H9 (cell line): Measurements from ENCODE around the gene MTURN. TPM values are rescaled to one million over a fixed set of nuclear protein-coding genes. Genes with fewer than 3 reads are reported as not detected.

ENCODE experiments used
- DNase-seq: peaks from one replicate; pipeline ENCODE4 v3.0.0-alpha.2; 2017
- H2AFZ ChIP-seq: one replicate; pipeline ENCODE4 v1.6.1; 2013; ENCODE audit warnings: mild to moderate bottlenecking, low read length, control low read depth, moderate library complexity
- H2AK5ac ChIP-seq: 2 replicates; pipeline ENCODE4 v1.6.1; 2013; ENCODE audit warnings: low read length, control low read depth, mixed read lengths; ENCODE audit not compliant: insufficient read length
- H2BK120ac ChIP-seq: one replicate; pipeline ENCODE4 v1.6.1; 2013; ENCODE audit warnings: low read depth, mild to moderate bottlenecking, low read length, control low read depth, inconsistent platforms; ENCODE audit not compliant: poor library complexity, severe bottlenecking
- H2BK12ac ChIP-seq: 2 replicates; pipeline ENCODE4 v1.6.1; 2013; ENCODE audit warnings: low read length, control low read depth, mixed read lengths, low read depth; ENCODE audit not compliant: insufficient read length
- H2BK15ac ChIP-seq: 2 replicates; pipeline ENCODE4 v1.6.1; 2013; ENCODE audit warnings: low read depth, low read length, control low read depth
- H2BK20ac ChIP-seq: one replicate; pipeline ENCODE4 v1.6.1; 2013; ENCODE audit warnings: low read depth, mild to moderate bottlenecking, low read length, control low read depth, inconsistent platforms; ENCODE audit not compliant: poor library complexity, severe bottlenecking
- H2BK5ac ChIP-seq: 2 replicates; pipeline ENCODE4 v1.6.1; 2013; ENCODE audit warnings: low read length, control low read depth, mixed read lengths; ENCODE audit not compliant: insufficient read length
- H3K14ac ChIP-seq: 2 replicates; pipeline ENCODE4 v1.6.1; 2013; ENCODE audit warnings: low read length, control low read depth; ENCODE audit not compliant: insufficient read depth
- H3K18ac ChIP-seq: 2 replicates; pipeline ENCODE4 v1.6.1; 2013; ENCODE audit warnings: low read depth, mild to moderate bottlenecking, mixed read lengths, low read length, control low read depth; ENCODE audit not compliant: insufficient read length
- H3K23ac ChIP-seq: 2 replicates; pipeline ENCODE4 v1.6.1; 2013; ENCODE audit warnings: low read length, control low read depth, mixed read lengths, low read depth; ENCODE audit not compliant: insufficient read length
- H3K23me2 ChIP-seq: 2 replicates; pipeline ENCODE4 v1.6.1; 2013; ENCODE audit warnings: low read depth, mild to moderate bottlenecking, mixed read lengths, low read length, control low read depth; ENCODE audit not compliant: insufficient read length, poor library complexity, severe bottlenecking
- H3K27ac ChIP-seq: 2 replicates; pipeline ENCODE4 v1.5.1; 2013; ENCODE audit warnings: low read length, control low read depth, mixed read lengths, low read depth; ENCODE audit not compliant: insufficient read length
- H3K27me3 ChIP-seq: 2 replicates; pipeline ENCODE4 v1.6.1; 2013; ENCODE audit warnings: low read length, control low read depth, inconsistent platforms; ENCODE audit not compliant: insufficient read depth
- H3K4ac ChIP-seq: 2 replicates; pipeline ENCODE4 v1.6.1; 2013; ENCODE audit warnings: low read depth, mild to moderate bottlenecking, control low read depth, inconsistent platforms, low read length, moderate library complexity
- H3K4me1 ChIP-seq: 2 replicates; pipeline ENCODE4 v1.6.1; 2013; ENCODE audit warnings: low read length, control low read depth, inconsistent platforms; ENCODE audit not compliant: insufficient read depth
- H3K4me2 ChIP-seq: 2 replicates; pipeline ENCODE4 v1.6.1; 2013; ENCODE audit warnings: low read length, control low read depth, mixed read lengths; ENCODE audit not compliant: insufficient read length, insufficient read depth
- H3K56ac ChIP-seq: 2 replicates; pipeline ENCODE4 v1.6.1; 2013; ENCODE audit warnings: low read depth, mild to moderate bottlenecking, mixed read lengths, low read length, control low read depth; ENCODE audit not compliant: insufficient read length
- H3K79me1 ChIP-seq: 2 replicates; pipeline ENCODE4 v1.6.1; 2013; ENCODE audit warnings: low read depth, mild to moderate bottlenecking, moderate library complexity, low read length, control low read depth, inconsistent platforms; ENCODE audit not compliant: insufficient read depth, poor library complexity, severe bottlenecking
- H3K79me2 ChIP-seq: 2 replicates; pipeline ENCODE4 v1.6.1; 2013; ENCODE audit warnings: low read length, control low read depth, inconsistent platforms; ENCODE audit not compliant: insufficient read depth
- H3K9ac ChIP-seq: 2 replicates; pipeline ENCODE4 v1.6.1; 2013; ENCODE audit warnings: low read length, control low read depth, mixed read lengths; ENCODE audit not compliant: insufficient read length; ENCODE audit errors: extremely low read depth
- H3K9me3 ChIP-seq: one replicate; pipeline ENCODE4 v1.6.1; 2013; ENCODE audit warnings: low read depth, low read length, inconsistent platforms; ENCODE audit not compliant: control insufficient read depth
- H3T11ph ChIP-seq: one replicate; pipeline ENCODE4 v1.6.1; 2013; ENCODE audit warnings: mild to moderate bottlenecking, low read length, control low read depth, inconsistent platforms
- H4K20me1 ChIP-seq: one replicate; pipeline ENCODE4 v1.6.1; 2013; ENCODE audit not compliant: control insufficient read depth, insufficient read length, insufficient read depth
- H4K5ac ChIP-seq: 2 replicates; pipeline ENCODE4 v1.6.1; 2013; ENCODE audit warnings: low read depth, mild to moderate bottlenecking, mixed read lengths, low read length, control low read depth; ENCODE audit not compliant: insufficient read length
- H4K8ac ChIP-seq: replicated peaks from 2 replicates; pipeline ENCODE4 v1.6.1; 2013; ENCODE audit warnings: low read length, control low read depth, mixed read lengths, low read depth; ENCODE audit not compliant: insufficient read length
- H4K91ac ChIP-seq: 2 replicates; pipeline ENCODE4 v1.6.1; 2013; ENCODE audit warnings: low read depth, mild to moderate bottlenecking, moderate library complexity, mixed read lengths, low read length, control low read depth; ENCODE audit not compliant: insufficient read length
- H3K27ac Mint-ChIP-seq, 3 experiments: 2 replicates in 2 of 3; 3 replicates in 1 of 3; pipeline ENCODE4 v1.8.0; 2020 to 2021; ENCODE audit warnings: mixed read lengths in 3 of 3, mild to moderate bottlenecking in 1 of 3, moderate library complexity in 1 of 3
- H3K27me3 Mint-ChIP-seq: 2 replicates; pipeline ENCODE4 v1.8.0; 2021; ENCODE audit warnings: low read depth, mild to moderate bottlenecking, moderate library complexity, mixed read lengths
- H3K36me3 Mint-ChIP-seq, 3 experiments: 2 replicates in 2 of 3; 3 replicates in 1 of 3; pipeline ENCODE4 v1.8.0; 2020 to 2021; ENCODE audit warnings: low read depth in 3 of 3, mixed read lengths in 3 of 3; ENCODE audit not compliant: insufficient read depth in 1 of 3
- H3K4me1 Mint-ChIP-seq, 2 experiments: 2 replicates each; pipeline ENCODE4 v1.8.0; 2020; ENCODE audit warnings: mixed read lengths in 2 of 2
- H3K4me3 Mint-ChIP-seq, 2 experiments: 2 replicates in 1 of 2; 3 replicates in 1 of 2; pipeline ENCODE4 v1.8.0; 2020 to 2021; ENCODE audit warnings: mild to moderate bottlenecking in 2 of 2, mixed read lengths in 2 of 2, moderate library complexity in 1 of 2
- H3K9me3 Mint-ChIP-seq, 2 experiments: 2 replicates in 1 of 2; 3 replicates in 1 of 2; pipeline ENCODE4 v1.8.0; 2020; ENCODE audit warnings: mild to moderate bottlenecking in 2 of 2, mixed read lengths in 2 of 2, moderate library complexity in 1 of 2
- WGBS: extraction: QIAGEN DNeasy Blood & Tissue Kit; methylation state at CpG from one replicate; pipeline ENCODE4 v1.1.7; 2013; ENCODE audit warnings: missing lambda C conversion rate, low lambda C conversion rate, mixed read lengths; ENCODE audit not compliant: insufficient read length; ENCODE audit errors: extremely low coverage; 5-methylcytosine and 5-hydroxymethylcytosine counted together
- total RNA-seq: library from RNA; stranded (reverse); gene quantifications from 2 replicates; pipeline ENCODE4 v1.2.1, GENCODE V29; 2021
- TF ChIP-seq, protein P1 (sequence below): fragments of 200-600 bp; sonication (generic); conservative IDR thresholded peaks from 3 replicates; pipeline ENCODE4 v1.8.0; 2021; ENCODE audit warnings: antibody characterized with exemption, mild to moderate bottlenecking

The MTURN gene
- total RNA-seq, 1 experiment from 2014 or later: 3.4 TPM

DNA sequence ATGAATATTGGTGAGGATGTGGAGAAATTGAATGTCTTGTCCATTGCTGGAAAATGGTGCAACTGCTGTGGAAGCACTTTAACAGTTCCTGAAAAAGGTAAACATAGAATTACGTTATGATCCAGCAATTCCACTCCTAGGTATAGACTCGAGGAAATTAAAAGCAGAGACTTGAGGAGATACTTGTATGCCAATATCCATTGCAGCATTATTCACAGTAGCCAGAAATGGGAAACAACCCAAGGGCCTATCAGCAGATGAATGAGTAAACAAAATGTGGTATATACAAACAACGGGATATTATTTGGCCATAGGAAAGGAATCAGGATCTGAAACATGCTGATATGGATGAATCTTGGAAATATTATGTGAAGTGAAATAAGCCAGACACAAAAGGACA, 32.5 kb upstream of the MTURN start:
- H2BK15ac ChIP-seq: no peak overlapping the region
- no peak overlapping the region for H2BK5ac ChIP-seq
- no peak overlapping the region for H3K23ac ChIP-seq
- no peak overlapping the region for H3K27ac ChIP-seq
- no peaks in the 10 kb centered on the region for H4K20me1 ChIP-seq
- H3K9me3 ChIP-seq: peaks cover 10% of the 10 kb centered on the region
- no peak overlapping the region for H4K8ac ChIP-seq
- TF ChIP-seq, protein P1, sequence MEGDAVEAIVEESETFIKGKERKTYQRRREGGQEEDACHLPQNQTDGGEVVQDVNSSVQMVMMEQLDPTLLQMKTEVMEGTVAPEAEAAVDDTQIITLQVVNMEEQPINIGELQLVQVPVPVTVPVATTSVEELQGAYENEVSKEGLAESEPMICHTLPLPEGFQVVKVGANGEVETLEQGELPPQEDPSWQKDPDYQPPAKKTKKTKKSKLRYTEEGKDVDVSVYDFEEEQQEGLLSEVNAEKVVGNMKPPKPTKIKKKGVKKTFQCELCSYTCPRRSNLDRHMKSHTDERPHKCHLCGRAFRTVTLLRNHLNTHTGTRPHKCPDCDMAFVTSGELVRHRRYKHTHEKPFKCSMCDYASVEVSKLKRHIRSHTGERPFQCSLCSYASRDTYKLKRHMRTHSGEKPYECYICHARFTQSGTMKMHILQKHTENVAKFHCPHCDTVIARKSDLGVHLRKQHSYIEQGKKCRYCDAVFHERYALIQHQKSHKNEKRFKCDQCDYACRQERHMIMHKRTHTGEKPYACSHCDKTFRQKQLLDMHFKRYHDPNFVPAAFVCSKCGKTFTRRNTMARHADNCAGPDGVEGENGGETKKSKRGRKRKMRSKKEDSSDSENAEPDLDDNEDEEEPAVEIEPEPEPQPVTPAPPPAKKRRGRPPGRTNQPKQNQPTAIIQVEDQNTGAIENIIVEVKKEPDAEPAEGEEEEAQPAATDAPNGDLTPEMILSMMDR: no peak
- no peaks in the 10 kb centered on the region for H3K4me1 ChIP-seq
- Mint-ChIP-seq H3K9me3 (peaks cover 27% of the 10 kb centered on the region in 2 experiments), H3K4me3 (no peak overlapping the region), H3K4me1 (no peaks in the 10 kb centered on the region), H3K27me3 (no peaks in the 10 kb centered on the region), H3K36me3 (peaks cover 19 to 36% (median 28%) of the 10 kb centered on the region in 3 experiments), H3K27ac (no peak overlapping the region)
- H2BK12ac ChIP-seq: no peak overlapping the region
- H2AK5ac ChIP-seq: no peak overlapping the region
- H3K23me2 ChIP-seq: no peaks in the 10 kb centered on the region
- H3K79me2 ChIP-seq: no peaks in the 10 kb centered on the region
- no peak overlapping the region for H2AFZ ChIP-seq
- H3K4me2 ChIP-seq: no peak overlapping the region
- H3K14ac ChIP-seq: no peak overlapping the region
- H3K79me1 ChIP-seq: no peaks in the 10 kb centered on the region
- H3K56ac ChIP-seq: no peak overlapping the region
- H4K91ac ChIP-seq: no peak overlapping the region
- H3K9ac ChIP-seq: no peak overlapping the region
- H4K5ac ChIP-seq: no peak overlapping the region
- DNase-seq: no peak
- no CpG with 5 or more reads among the region's 3 CpGs for WGBS
- H3K27me3 ChIP-seq: no peaks in the 10 kb centered on the region
- H3T11ph ChIP-seq: no peak overlapping the region
- no peak overlapping the region for H3K4ac ChIP-seq
- H3K18ac ChIP-seq: no peak overlapping the region
- no peak overlapping the region for H2BK20ac ChIP-seq
- no peak overlapping the region for H2BK120ac ChIP-seq
